Measurements from ENCODE around the gene LIX1L. TPM values are rescaled to one million over a fixed set of nuclear protein-coding genes. Genes with fewer than 3 reads are reported as not detected.

LIX1L gene
- total RNA-seq, 2 experiments from 2014 or later: 11.6 to 26.3 TPM

DNA sequence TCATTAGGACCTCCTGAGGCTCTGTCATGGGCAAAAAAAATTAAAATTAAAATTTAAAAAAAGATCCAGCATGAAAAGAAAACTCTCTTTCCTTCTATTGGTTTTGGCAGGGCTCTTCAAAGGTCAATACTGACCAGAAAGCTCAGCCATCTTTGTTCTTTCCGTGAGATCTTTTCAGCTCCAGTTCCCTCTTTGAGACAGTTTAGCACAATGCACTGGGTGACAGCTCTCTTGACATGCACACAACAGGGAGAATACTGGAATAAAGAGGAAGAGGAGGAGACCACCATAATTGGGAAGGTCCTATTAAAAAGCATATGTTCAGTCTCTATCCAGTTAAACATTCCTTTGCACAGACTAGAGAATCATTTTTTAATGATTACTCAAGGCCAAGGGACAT lies 6.3 kb downstream of the LIX1L start:
- Histone ChIP-seq H3K36me3 (ENCODE audit: insufficient read depth, low read length) (peaks cover 22% of the 10 kb centered on the region), H3K4me1 (ENCODE audit: insufficient read depth, low read length, poor library complexity, severe bottlenecking) (peaks cover 13% of the 10 kb centered on the region), H3K9me3 (ENCODE audit: low read length) (no peaks in the 10 kb centered on the region), H3K4me2 (ENCODE audit: low read length) (no peak overlapping the region), H4K20me1 (ENCODE audit: insufficient read depth, low read length) (peaks cover 3% of the 10 kb centered on the region; the same call in 1 of the 2 replicates), H2AFZ (ENCODE audit: low read length) (no peak overlapping the region), H3K9me2 (ENCODE audit: insufficient read depth, low read length) (no peaks in the 10 kb centered on the region), H3K79me2 (ENCODE audit: insufficient read depth, low read depth, low read length) (peaks cover 15% of the 10 kb centered on the region; the same call in 1 of the 2 replicates), H3K27ac (ENCODE audit: low read depth, low read length, poor library complexity, severe bottlenecking) (no peak overlapping the region), H3K4me3 (ENCODE audit: low read depth, low read length, poor library complexity, severe bottlenecking) (no peak overlapping the region)
- ChIA-PET CTCF (ENCODE audit: unreplicated experiment) (no interaction called here), POLR2A (interaction anchor here (0.6 to 1.9 kb wide), 2 partner anchors 9 to 55 kb away, joined by 4 to 8 read pairs; no protein-coding TSS in a partner anchor)
- DNase-seq (ENCODE audit: low spot score): no peak
- no TSS peak for BruUV-seq (replicated peaks)
- TF ChIP-seq, protein P1, sequence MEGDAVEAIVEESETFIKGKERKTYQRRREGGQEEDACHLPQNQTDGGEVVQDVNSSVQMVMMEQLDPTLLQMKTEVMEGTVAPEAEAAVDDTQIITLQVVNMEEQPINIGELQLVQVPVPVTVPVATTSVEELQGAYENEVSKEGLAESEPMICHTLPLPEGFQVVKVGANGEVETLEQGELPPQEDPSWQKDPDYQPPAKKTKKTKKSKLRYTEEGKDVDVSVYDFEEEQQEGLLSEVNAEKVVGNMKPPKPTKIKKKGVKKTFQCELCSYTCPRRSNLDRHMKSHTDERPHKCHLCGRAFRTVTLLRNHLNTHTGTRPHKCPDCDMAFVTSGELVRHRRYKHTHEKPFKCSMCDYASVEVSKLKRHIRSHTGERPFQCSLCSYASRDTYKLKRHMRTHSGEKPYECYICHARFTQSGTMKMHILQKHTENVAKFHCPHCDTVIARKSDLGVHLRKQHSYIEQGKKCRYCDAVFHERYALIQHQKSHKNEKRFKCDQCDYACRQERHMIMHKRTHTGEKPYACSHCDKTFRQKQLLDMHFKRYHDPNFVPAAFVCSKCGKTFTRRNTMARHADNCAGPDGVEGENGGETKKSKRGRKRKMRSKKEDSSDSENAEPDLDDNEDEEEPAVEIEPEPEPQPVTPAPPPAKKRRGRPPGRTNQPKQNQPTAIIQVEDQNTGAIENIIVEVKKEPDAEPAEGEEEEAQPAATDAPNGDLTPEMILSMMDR (conservative IDR thresholded peaks at IDR 0.05; ENCODE audit: low read length): no peak
- TF ChIP-seq EZH2phosphoT487 (IDR thresholded peaks at IDR 0.05; ENCODE audit: borderline replicate concordance, low read depth, low read length): no peak
- intact Hi-C loops (cut with micrococcal nuclease; ENCODE audit: unreplicated experiment): no loop called here

DNA sequence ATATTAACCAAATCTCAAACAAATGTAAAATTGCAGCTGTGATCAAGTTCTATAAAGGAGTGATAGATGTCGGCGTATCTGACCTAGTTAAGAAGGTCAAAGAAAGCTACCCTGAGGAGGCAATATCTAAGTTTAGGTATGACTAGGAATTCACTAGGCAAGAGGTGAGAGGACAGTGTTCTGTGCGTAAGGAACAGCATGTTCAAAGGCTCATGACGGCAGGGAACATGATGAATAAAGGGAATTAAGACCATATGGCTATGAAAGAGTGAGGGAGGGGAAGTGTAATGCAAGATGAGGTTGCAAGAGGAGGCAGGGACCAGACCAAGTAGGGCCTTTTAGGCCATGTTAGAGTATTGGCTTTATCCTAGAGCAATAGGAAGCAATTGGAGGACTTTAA lies 8.6 kb downstream of the LIX1L start:
- no peaks in the 10 kb centered on the region for H3K9me2 ChIP-seq (ENCODE audit: insufficient read depth, low read length)
- H3K9me3 ChIP-seq (ENCODE audit: low read length): no peaks in the 10 kb centered on the region
- no peak for TF ChIP-seq EZH2phosphoT487 (IDR thresholded peaks at IDR 0.05; ENCODE audit: borderline replicate concordance, low read depth, low read length)
- TF ChIP-seq, protein P1 (conservative IDR thresholded peaks at IDR 0.05; ENCODE audit: low read length): no peak
- H3K36me3 ChIP-seq (ENCODE audit: insufficient read depth, low read length): peaks cover 23% of the 10 kb centered on the region
- no peak overlapping the region for H3K4me2 ChIP-seq (ENCODE audit: low read length)
- intact Hi-C loops (cut with micrococcal nuclease; ENCODE audit: unreplicated experiment): no loop called here
- CTCF ChIA-PET (ENCODE audit: unreplicated experiment): no interaction called here
- H3K79me2 ChIP-seq (ENCODE audit: insufficient read depth, low read depth, low read length): no peaks in the 10 kb centered on the region; the same call in 1 of the 2 replicates
- POLR2A ChIA-PET: interaction anchor here (1.1 kb wide), 1 partner anchor 15 kb away, joined by 6 read pairs; the partner anchor contains the start of genes ANKRD34A and POLR3GL
- no peak overlapping the region for H3K27ac ChIP-seq (ENCODE audit: low read depth, low read length, poor library complexity, severe bottlenecking)
- no peaks in the 10 kb centered on the region for H4K20me1 ChIP-seq (ENCODE audit: insufficient read depth, low read length)
- no peak for DNase-seq (ENCODE audit: low spot score)
- no TSS peak for BruUV-seq (replicated peaks)
- no peak overlapping the region for H3K4me3 ChIP-seq (ENCODE audit: low read depth, low read length, poor library complexity, severe bottlenecking)
- H3K4me1 ChIP-seq (ENCODE audit: insufficient read depth, low read length, poor library complexity, severe bottlenecking): no peaks in the 10 kb centered on the region
- H2AFZ ChIP-seq (ENCODE audit: low read length): no peak overlapping the region

DNA sequence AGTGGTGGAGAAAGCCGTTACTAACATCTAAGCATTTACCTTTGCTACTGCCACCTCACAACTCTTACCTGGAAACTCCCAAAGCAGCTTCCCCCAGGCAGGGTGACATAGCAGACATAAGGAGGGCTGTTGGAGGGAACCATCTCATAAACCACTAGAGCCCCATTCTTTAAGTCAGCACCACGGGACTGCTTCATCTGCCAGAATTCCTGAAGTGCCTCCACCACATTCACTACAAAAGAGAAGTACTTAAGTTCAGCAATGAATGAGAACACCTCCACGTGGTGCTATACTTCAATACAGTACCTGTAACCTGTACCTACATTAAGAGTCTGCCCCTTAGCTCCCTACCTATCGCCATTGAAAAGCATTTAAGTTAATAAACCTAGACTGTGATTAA lies 10.3 kb downstream of the LIX1L start:
- DNase-seq (ENCODE audit: low spot score): no peak
- CTCF ChIA-PET (ENCODE audit: unreplicated experiment): no interaction called here
- Histone ChIP-seq H2AFZ (ENCODE audit: low read length) (no peak overlapping the region), H3K9me3 (ENCODE audit: low read length) (no peaks in the 10 kb centered on the region), H3K9me2 (ENCODE audit: insufficient read depth, low read length) (no peaks in the 10 kb centered on the region), H3K4me2 (ENCODE audit: low read length) (no peak overlapping the region), H3K36me3 (ENCODE audit: insufficient read depth, low read length) (peaks cover 23% of the 10 kb centered on the region; the same call in 1 of the 2 replicates), H3K27ac (ENCODE audit: low read depth, low read length, poor library complexity, severe bottlenecking) (no peak overlapping the region), H4K20me1 (ENCODE audit: insufficient read depth, low read length) (no peaks in the 10 kb centered on the region), H3K4me1 (ENCODE audit: insufficient read depth, low read length, poor library complexity, severe bottlenecking) (no peaks in the 10 kb centered on the region), H3K4me3 (ENCODE audit: low read depth, low read length, poor library complexity, severe bottlenecking) (no peak overlapping the region), H3K79me2 (ENCODE audit: insufficient read depth, low read depth, low read length) (no peaks in the 10 kb centered on the region)
- no peak for TF ChIP-seq EZH2phosphoT487 (IDR thresholded peaks at IDR 0.05; ENCODE audit: borderline replicate concordance, low read depth, low read length)
- TF ChIP-seq, protein P1 (conservative IDR thresholded peaks at IDR 0.05; ENCODE audit: low read length): no peak
- BruUV-seq (replicated peaks): no TSS peak
- intact Hi-C loops (cut with micrococcal nuclease; ENCODE audit: unreplicated experiment): no loop called here
- POLR2A ChIA-PET: interaction anchor here (1.0 kb wide), 1 partner anchor 11 kb away, joined by 3 read pairs; the partner anchor contains the start of gene LIX1L

Measured in OCI-LY7 (cell line).